HepG2 (cell line): ENCODE results near the gene YIPF7. TPM values are rescaled to one million over a fixed set of nuclear protein-coding genes. Genes with fewer than 3 reads are reported as not detected.

Source experiments
- ATAC-seq: fragments of 200-7000 bp; cut with Tn5 transposase; 3 replicates; pipeline ENCODE4 v1.9.1; 2020; ENCODE audit warnings: mild to moderate bottlenecking, moderate library complexity
- BruUV-seq: library from RNA; stranded (reverse); fragments of 400-500 nt; replicated peaks from 2 replicates; lab custom pipeline; 2021; lab: Mats Ljungman, UMichigan
- CTCF ChIA-PET: fragments of 300-600 bp; formaldehyde crosslinking; extraction: SDS; loops from one replicate; lab custom pipeline; 2021; ENCODE audit warnings: low total read pairs, inconsistent platforms, low intra/inter-chr PET ratio; lab: Yijun Ruan, JAX
- POLR2A ChIA-PET: fragments of 350-600 bp; sonication (Branson Sonifier 250); formaldehyde crosslinking; loops from one replicate; lab custom pipeline; 2020; ENCODE audit warnings: antibody characterized with exemption, inconsistent platforms; lab: Yijun Ruan, JAX
- DNase-seq: peaks from one replicate; pipeline ENCODE4 v3.0.0-alpha.2; 2015; ENCODE audit warnings: low spot score
- FAIRE-seq: peaks from 3 replicates; lab custom pipeline; 2011; peaks lifted over from hg19 to GRCh38; lab: Jason Lieb, UNC
- H2AFZ ChIP-seq: one replicate; pipeline ENCODE4 v1.6.1; 2011; ENCODE audit warnings: low read length, inconsistent platforms
- H3K27ac ChIP-seq: fragments of 300-600 bp; 3 replicates; pipeline ENCODE4 v1.8.0; 2011; ENCODE audit warnings: mixed run types, mild to moderate bottlenecking, mixed read lengths, low read length, inconsistent platforms; ENCODE audit not compliant: insufficient read depth; ENCODE audit errors: extremely low read length
- H3K27me3 ChIP-seq, 2 experiments: fragments of 200-600 bp in 1 of 2; 2 replicates in 1 of 2; 3 replicates in 1 of 2; pipeline versions ENCODE4 v1.6.0 to v1.8.0; 2011; ENCODE audit warnings: low read length in 2 of 2, mild to moderate bottlenecking in 2 of 2, moderate library complexity in 2 of 2, inconsistent platforms in 1 of 2; ENCODE audit not compliant: insufficient read depth in 2 of 2, control insufficient read depth in 1 of 2
- H3K36me3 ChIP-seq, 2 experiments: fragments of 200-600 bp in 1 of 2; replicated peaks in 1 of 2; 2 replicates in 1 of 2; 3 replicates in 1 of 2; pipeline versions ENCODE4 v1.5.1 to v1.8.0; 2011; ENCODE audit warnings: low read length in 2 of 2, inconsistent platforms in 1 of 2; ENCODE audit not compliant: insufficient read depth in 2 of 2, control insufficient read depth in 1 of 2
- H3K4me1 ChIP-seq: 2 replicates; pipeline ENCODE4 v1.5.1; 2012; ENCODE audit warnings: low read length, inconsistent platforms; ENCODE audit not compliant: insufficient read depth
- H3K4me2 ChIP-seq: 2 replicates; pipeline ENCODE4 v1.6.0; 2011; ENCODE audit warnings: low read depth, low read length, inconsistent platforms
- H3K4me3 ChIP-seq, 3 experiments: fragments of 200-600 bp in 1 of 3; sonication (generic), shearing (Covaris generic) in 1 of 3; replicated peaks in 1 of 3; 2 replicates each; pipeline ENCODE4 v1.5.1; 2011 to 2016; ENCODE audit warnings: low read length in 3 of 3, inconsistent platforms in 2 of 3, low read depth in 2 of 3, mild to moderate bottlenecking in 2 of 3, control low read depth in 1 of 3, mixed read lengths in 1 of 3; ENCODE audit not compliant: insufficient read depth in 1 of 3
- H3K79me2 ChIP-seq: one replicate; pipeline ENCODE4 v1.6.1; 2011; ENCODE audit warnings: low read length, inconsistent platforms; ENCODE audit not compliant: insufficient read depth
- H3K9ac ChIP-seq: 2 replicates; pipeline ENCODE4 v1.6.0; 2011; ENCODE audit warnings: mild to moderate bottlenecking, low read depth, low read length, inconsistent platforms; ENCODE audit not compliant: insufficient read depth
- H3K9me3 ChIP-seq: 2 replicates; pipeline ENCODE4 v1.5.1; 2012; ENCODE audit warnings: mild to moderate bottlenecking, low read length
- H4K20me1 ChIP-seq: 2 replicates; pipeline ENCODE4 v1.6.0; 2011; ENCODE audit warnings: inconsistent platforms, mild to moderate bottlenecking, low read length, moderate library complexity; ENCODE audit not compliant: insufficient read depth
- BORCS8-MEF2B ChIP-seq: sonication (generic); formaldehyde crosslinking; IDR thresholded peaks from 2 replicates; pipeline ENCODE4 v1.8.0; 2022; ENCODE audit warnings: mild to moderate bottlenecking, missing genetic modification reagents
- CBX2 ChIP-seq, 2 experiments: fragments of 200-600 bp in 1 of 2; sonication (generic); formaldehyde crosslinking in 1 of 2; IDR thresholded peaks; 2 replicates each; pipeline versions ENCODE4 v1.7.0 to v1.8.1; 2018 to 2022; ENCODE audit warnings: low read depth in 2 of 2, low read length in 1 of 2, mild to moderate bottlenecking in 1 of 2, missing genetic modification reagents in 1 of 2
- CSRNP1 ChIP-seq: sonication (generic); formaldehyde crosslinking; IDR thresholded peaks from 2 replicates; pipeline ENCODE4 v1.8.1; 2023; ENCODE audit warnings: mild to moderate bottlenecking, missing genetic modification reagents
- FOXA3 ChIP-seq: IDR thresholded peaks from 2 replicates; pipeline ENCODE4 v1.6.1; 2016; ENCODE audit warnings: missing genetic modification reagents, missing compliant biosample characterization
- KLF9 ChIP-seq: IDR thresholded peaks from 2 replicates; pipeline ENCODE4 v1.6.1; 2016; ENCODE audit warnings: low read depth
- LCORL ChIP-seq, 2 experiments: fragments of 450-650 bp in 1 of 2; sonication (generic) in 1 of 2; formaldehyde crosslinking in 1 of 2; IDR thresholded peaks; 2 replicates each; pipeline versions ENCODE4 v1.5.0 to v1.6.1; 2017 to 2020; ENCODE audit warnings: antibody characterized with exemption in 1 of 2, missing genetic modification reagents in 1 of 2
- NR2F2 ChIP-seq: IDR thresholded peaks from 2 replicates; pipeline ENCODE4 v1.6.1; 2012; ENCODE audit warnings: low read depth, inconsistent platforms, borderline replicate concordance
- RCOR2 ChIP-seq: IDR thresholded peaks from 2 replicates; pipeline ENCODE4 v1.6.1; 2016; ENCODE audit warnings: missing biosample characterization, missing genetic modification reagents
- ZFP37 ChIP-seq: sonication (generic); formaldehyde crosslinking; IDR thresholded peaks from 2 replicates; pipeline ENCODE4 v1.4.0; 2020; ENCODE audit warnings: missing genetic modification reagents, borderline replicate concordance
- ZNF766 ChIP-seq: sonication (generic); formaldehyde crosslinking; IDR thresholded peaks from 2 replicates; pipeline ENCODE4 v1.5.0; 2020; ENCODE audit warnings: missing genetic modification reagents, borderline replicate concordance
- WGBS: methylation state at CpG from one replicate; pipeline ENCODE4 v1.1.6; 2017; ENCODE audit warnings: low lambda C conversion rate; 5-methylcytosine and 5-hydroxymethylcytosine counted together
- in situ Hi-C: cut with HindIII; loops from 2 replicates; pipeline ENCODE4 v1.10.0; 2017; ENCODE audit warnings: low pct_unique_long_range_greater_than_20kb; ENCODE audit not compliant: extremely low pct_ligation_motif_present
- intact Hi-C: fragments of 100-400 bp; cut with micrococcal nuclease; formaldehyde crosslinking; loops from one replicate; pipeline ENCODE4 v1.10.0; 2022; ENCODE audit not compliant: unreplicated experiment
- polyA plus RNA-seq, 8 experiments: library from polyadenylated mRNA; depleted of rRNA in 3 of 8; stranded (reverse) in 7 of 8; unstranded in 1 of 8; fragments of >200 nt; fragmentation: Illumina TruSeq in 4 of 8; extraction: Trizol in 4 of 8; gene quantifications; 2 replicates each; pipeline versions ENCODE4 v1.2.1 to v1.2.3, GENCODE V29; 2011 to 2016; ENCODE audit warnings: low read depth in 4 of 8, missing spikeins in 1 of 8, mixed read lengths in 1 of 8; ENCODE audit not compliant: insufficient read depth in 1 of 8
- total RNA-seq, 5 experiments: library from RNA; depleted of rRNA; stranded (reverse); fragments of >200 nt; fragmentation: Illumina TruSeq; extraction: Trizol; gene quantifications; 2 replicates each; pipeline ENCODE4 v1.2.3, GENCODE V29; 2016; ENCODE audit warnings: low read depth in 1 of 5

Gene YIPF7
- total and polyA plus RNA-seq, 2 of the 13 experiments (the other 11 are each of a cell fraction or from before 2014, with no cell fraction given), result 0.12 TPM; not detected in 1

GRCh38 chr4:44652002-44652401, 577 bp upstream of the YIPF7 start:
- no peak overlapping the region for H3K9ac ChIP-seq
- 0% methylated on average over 1 of the region's 1 CpG for WGBS
- POLR2A ChIA-PET, result no interaction called here
- H4K20me1 ChIP-seq, result no peaks in the 10 kb centered on the region
- H3K4me3 ChIP-seq, result no peak overlapping the region
- H3K9me3 ChIP-seq, result no peaks in the 10 kb centered on the region
- no peaks in the 10 kb centered on the region for H3K27me3 ChIP-seq
- no peak overlapping the region for H2AFZ ChIP-seq
- DNase-seq, result no peak
- no peaks in the 10 kb centered on the region for H3K79me2 ChIP-seq
- H3K4me2 ChIP-seq, result no peak overlapping the region
- no TSS peak for BruUV-seq
- no peak for TF ChIP-seq ZFP37 (CRISPR knock-in tag)
- no peak for TF ChIP-seq NR2F2
- TF ChIP-seq BORCS8-MEF2B (CRISPR knock-in tag), result no peak
- TF ChIP-seq CBX2 (IDR thresholded peaks at IDR 0.05; ENCODE audit: low read depth, low read length), result no peak
- TF ChIP-seq CBX2 (CRISPR knock-in tag; IDR thresholded peaks at IDR 0.05; ENCODE audit: low read depth), result no peak
- no peak for TF ChIP-seq RCOR2
- TF ChIP-seq LCORL (IDR thresholded peaks at IDR 0.05), result no peak
- TF ChIP-seq LCORL (CRISPR knock-in tag; IDR thresholded peaks at IDR 0.05), result no peak
- no peak for TF ChIP-seq ZNF766 (CRISPR knock-in tag)
- no peak for TF ChIP-seq KLF9 (CRISPR knock-in tag)
- no peak for TF ChIP-seq CSRNP1 (CRISPR knock-in tag)
- no peak for TF ChIP-seq FOXA3
- CTCF ChIA-PET, result no interaction called here
- no peaks in the 10 kb centered on the region for H3K36me3 ChIP-seq
- in situ Hi-C loops, result no loop called here
- H3K4me1 ChIP-seq, result no peaks in the 10 kb centered on the region
- FAIRE-seq, result no peak
- ATAC-seq, result no peak
- intact Hi-C loops, result no loop called here
- no peak overlapping the region for H3K27ac ChIP-seq
